PC-9 (cell line): ENCODE data around the gene PLAGL2.

ENCODE experiments used
- EZH2 ChIP-seq: fragments of 200-600 bp; sonication (generic); IDR thresholded peaks from 2 replicates; pipeline ENCODE4 v1.8.0; 2017; ENCODE audit warnings: antibody characterized with exemption, low read depth
- TF ChIP-seq, protein P1 (sequence below): fragments of 200-600 bp; sonication (generic); conservative IDR thresholded peaks from 2 replicates; pipeline ENCODE4 v1.6.1; 2017; ENCODE audit warnings: mixed run types, antibody characterized with exemption, mild to moderate bottlenecking, moderate library complexity

- TF ChIP-seq, protein P1, sequence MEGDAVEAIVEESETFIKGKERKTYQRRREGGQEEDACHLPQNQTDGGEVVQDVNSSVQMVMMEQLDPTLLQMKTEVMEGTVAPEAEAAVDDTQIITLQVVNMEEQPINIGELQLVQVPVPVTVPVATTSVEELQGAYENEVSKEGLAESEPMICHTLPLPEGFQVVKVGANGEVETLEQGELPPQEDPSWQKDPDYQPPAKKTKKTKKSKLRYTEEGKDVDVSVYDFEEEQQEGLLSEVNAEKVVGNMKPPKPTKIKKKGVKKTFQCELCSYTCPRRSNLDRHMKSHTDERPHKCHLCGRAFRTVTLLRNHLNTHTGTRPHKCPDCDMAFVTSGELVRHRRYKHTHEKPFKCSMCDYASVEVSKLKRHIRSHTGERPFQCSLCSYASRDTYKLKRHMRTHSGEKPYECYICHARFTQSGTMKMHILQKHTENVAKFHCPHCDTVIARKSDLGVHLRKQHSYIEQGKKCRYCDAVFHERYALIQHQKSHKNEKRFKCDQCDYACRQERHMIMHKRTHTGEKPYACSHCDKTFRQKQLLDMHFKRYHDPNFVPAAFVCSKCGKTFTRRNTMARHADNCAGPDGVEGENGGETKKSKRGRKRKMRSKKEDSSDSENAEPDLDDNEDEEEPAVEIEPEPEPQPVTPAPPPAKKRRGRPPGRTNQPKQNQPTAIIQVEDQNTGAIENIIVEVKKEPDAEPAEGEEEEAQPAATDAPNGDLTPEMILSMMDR: no peak
- TF ChIP-seq EZH2: no peak
These were observed 18.8 kb upstream of the PLAGL2 start for GRCh38 chr20:32226391-32226790.
